Measurements from ENCODE around the gene ZBTB40.

Gene ZBTB40

DNA sequence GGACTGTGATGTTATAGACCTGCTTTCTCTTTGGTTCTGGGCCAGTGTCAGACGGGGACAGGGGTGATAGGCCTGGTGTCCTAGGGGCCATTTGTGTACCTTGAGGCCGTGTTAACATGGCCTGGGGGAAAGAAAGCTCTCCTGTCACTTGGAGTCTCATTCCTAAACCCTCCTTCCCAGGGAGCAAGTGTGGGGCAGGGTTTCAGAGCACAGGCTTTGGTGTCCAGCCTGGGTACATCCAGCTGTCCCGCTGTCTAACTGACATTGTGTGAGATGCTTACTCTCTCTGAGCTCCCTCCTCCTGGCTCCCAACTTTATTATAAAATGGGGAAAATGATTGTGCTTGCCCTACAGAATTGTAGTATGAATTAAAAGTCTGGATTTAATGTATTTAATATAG lies 79.1 kb downstream of the ZBTB40 start:
- DNase-seq (ENCODE audit: low spot score): no peak

DNA sequence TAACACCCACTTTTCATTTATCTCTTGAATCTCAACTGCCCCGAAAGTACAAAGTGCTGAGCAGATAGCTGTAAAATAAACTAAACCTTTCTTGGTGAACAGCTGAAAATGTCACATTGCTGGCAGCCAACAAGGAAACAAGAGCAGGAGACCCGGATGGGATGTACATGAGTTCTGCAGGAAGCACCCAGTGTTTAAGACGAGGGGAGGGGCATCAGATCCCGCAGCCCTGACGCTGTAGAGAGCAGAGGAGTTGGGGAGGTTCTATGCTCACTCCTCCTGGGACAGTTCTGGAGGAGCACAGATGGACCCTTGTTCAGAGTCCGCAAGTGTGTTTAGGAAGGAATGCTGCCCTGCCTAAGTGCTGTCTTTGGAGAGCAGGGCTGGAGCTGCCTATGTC lies 79.6 kb downstream of the ZBTB40 start:
- no peak for DNase-seq (ENCODE audit: low spot score)

DNA sequence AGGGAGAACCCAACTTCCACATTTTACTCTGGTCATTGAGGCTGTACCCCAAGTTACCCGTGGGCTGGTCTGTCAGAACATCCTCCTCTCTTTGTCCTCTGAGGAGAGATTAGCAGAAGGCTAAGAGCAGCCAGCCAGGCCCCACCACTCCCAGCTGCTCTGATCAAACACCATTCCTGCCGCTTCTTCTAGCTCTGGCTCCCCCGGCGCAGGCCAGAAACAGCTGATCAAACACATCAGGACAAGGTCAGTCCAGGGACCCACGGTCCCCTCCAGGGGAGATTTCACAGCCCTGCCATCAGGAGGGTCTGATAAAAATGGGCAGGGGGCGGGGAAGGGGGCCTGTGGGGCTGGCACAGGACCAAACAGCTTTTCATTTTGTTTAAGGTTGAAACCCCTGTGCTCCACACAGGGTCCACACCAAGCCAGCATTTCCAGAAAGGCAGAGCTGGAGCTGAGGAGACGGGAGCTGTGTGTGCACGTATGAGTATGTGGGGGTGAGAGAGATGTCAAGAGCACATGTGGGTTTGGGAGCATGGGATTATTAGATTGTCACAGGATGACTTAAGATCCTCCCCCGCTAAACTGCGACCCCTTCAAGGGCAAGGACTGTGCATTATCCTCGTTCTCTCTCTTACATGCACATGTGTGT lies 81.7 kb downstream of the ZBTB40 start:
- no peak for DNase-seq (ENCODE audit: low spot score)

DNA sequence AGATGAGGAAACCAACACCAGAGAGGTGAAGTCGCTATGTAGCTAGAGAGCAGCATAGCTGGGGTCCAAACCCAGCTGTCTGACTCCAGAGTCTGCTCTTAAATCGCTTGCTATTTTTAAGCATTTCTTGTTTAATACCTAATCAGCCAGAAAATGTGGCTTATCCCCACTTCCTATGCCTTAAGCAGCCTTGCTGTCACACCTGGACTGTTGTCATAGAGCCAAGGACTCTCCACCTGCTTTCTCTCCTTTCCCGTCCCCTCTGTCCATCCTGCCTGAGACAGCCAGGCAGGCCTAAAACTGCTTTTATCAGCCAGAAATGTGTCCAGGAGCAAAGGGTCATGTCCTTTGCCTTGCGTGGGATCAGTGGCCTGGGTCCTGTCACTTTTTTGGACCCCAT lies 83.3 kb downstream of the ZBTB40 start:
- DNase-seq (ENCODE audit: low spot score): no peak

DNA sequence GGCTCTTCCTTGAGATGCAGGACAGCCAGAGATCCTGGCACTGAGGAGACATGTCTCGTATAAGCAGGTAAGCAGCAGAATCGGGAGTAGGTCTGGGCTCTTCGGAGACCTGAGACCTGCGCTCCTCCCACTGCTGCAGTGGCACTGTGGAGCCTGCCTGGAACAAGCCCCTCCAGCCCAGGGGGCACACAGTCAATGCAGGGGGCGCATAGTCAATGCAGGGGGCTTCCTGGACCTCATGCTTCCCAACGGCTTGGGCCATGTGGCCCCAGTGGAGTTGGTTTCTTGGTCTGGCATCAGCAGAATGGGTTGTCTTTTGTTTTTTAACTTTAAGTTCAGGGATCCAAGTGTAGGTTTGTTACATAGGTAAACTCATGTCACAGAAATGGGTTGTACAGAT lies 83.7 kb downstream of the ZBTB40 start:
- no peak for DNase-seq (ENCODE audit: low spot score)

DNA sequence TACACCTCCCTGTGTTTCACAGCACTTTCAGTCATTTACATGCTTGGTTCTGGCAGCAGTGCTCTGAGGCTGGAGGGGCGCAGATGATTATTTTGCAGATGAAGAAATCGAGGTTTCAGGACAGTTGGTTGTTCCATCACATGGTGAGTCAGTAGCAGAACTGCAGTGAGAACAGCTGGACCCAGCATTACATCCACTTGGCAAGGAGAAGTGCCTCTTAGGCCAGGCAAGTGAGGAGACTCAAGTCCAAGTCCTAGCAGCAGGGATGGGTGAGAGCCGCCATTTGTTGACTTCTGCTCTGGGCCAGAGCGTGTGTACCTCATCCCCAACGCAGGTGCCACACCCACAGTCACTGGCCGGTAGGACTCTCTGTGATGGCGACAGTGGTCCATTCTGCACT lies 84.9 kb downstream of the ZBTB40 start:
- DNase-seq (ENCODE audit: low spot score): no peak

DNA sequence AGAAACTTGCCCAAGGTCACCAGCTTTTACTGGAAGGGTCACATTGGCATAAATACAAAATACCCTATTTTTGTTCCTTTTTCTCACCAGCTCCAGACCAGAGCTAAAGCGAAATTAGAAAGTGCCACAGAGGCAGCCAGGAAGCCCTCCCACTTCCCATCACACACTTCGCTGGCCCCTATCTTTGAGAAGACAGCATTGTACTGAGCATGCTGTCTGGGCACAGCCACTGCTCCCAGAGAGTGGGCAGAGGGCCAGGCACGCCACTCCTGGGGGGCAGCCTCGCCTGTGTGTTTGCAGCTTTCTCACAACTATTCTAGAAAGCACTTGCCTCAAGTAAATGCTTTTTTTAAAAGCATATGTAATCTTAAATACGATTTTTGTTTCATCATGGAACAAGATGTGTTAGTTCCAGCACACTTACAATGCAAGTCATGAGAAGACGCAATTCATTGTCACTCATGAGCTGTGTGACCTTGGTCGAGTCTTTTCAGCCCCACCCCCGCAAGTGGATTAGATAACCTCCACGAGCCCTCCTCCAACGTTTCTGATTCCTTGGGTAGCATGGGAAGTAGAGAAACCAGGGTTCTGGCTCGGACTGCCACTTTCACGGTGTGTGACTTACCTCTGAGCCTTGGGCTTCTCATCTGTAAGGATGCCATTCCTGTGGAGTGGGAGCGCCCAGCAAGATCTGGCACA lies 85.9 kb downstream of the ZBTB40 start:
- no peak for DNase-seq (ENCODE audit: low spot score)

DNA sequence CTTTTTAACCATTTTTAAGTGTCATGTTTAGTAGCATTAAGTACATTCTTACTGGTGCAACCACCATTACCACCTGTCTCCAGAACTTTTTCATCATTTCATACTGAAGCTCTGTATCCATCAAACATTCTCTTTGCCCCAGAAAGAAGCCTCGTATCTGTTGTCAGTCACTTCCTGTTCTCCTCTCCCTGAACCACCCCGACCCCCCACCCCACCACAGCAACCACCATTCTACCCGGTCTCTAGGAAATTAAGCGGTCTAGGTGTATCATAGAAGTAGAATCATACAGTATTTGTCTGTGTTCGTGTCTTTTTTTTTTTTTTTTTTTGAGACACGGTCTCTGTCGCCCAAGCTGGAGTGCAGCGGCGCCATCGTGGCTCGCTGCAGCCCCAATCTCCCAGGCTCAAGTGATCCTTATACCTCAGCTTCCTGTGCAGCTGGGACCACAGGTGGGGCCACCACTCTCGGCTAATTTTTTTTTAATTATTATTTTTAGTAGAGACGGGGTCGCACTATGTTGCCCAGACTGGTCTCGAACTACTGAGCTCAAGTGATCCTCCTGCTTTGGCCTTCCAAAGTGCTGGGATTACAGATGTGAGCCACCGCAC lies 88.0 kb downstream of the ZBTB40 start:
- DNase-seq (ENCODE audit: low spot score): no peak

DNA sequence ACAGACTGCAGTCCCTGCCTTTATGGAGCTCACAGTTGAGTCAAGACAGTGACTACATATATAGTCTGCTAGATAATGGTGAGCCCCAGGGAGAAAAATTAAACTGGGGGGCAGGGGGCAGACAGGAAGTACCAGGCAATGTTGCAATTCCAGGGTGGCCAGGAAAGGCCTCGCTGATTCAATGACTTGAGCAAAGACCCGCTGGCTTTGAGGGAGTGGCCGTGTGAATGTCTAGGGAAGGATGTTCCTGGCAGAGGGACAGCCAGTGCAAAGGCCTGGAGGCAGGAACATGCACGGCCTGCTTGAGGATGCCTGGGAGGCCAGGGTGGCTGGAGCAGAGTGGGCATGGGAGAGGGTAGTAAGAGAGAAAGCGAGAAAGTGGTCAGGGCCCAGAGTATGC lies 88.7 kb downstream of the ZBTB40 start:
- DNase-seq (ENCODE audit: low spot score): no peak

DNA sequence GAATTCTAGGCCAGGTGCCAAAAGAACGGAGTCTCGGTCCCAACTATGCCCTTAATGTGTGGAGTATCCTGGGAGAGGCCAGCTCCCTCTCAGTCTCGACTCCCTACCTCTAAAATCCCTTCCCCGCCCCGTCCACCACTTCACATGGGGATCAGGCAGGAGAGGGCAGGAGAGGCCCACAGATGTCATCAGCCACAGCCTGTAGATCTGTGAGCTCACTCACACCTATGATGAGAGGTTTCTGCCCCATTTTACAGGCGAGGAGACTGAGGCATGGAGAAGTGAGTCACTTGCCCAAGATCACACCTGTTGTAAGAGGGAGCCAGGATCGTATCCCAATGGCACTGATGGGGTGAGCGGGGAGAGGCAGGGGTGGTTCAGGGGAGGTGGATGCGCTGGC lies 91.2 kb downstream of the ZBTB40 start:
- DNase-seq (ENCODE audit: low spot score): no peak

DNA sequence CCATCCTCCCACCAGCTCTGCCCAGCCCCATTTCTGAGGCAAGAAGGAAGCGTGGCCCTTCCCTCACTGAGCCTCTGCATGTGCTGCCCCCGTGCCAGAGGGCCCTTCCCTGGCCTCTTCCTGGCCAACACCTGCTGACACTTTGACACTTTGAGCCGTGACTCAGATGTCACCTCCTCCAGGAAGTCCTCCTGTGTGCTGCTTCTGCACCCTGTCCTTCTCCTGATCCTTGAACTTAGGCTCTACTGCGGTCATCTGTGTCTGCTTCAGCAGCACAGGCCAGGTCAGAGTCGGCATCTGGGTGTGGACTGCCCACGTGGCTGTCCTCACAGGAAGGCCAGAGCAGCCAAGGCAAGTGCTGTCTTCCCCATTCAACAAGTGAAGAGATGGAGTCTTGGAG lies 92.0 kb downstream of the ZBTB40 start:
- DNase-seq (ENCODE audit: low spot score): no peak

DNA sequence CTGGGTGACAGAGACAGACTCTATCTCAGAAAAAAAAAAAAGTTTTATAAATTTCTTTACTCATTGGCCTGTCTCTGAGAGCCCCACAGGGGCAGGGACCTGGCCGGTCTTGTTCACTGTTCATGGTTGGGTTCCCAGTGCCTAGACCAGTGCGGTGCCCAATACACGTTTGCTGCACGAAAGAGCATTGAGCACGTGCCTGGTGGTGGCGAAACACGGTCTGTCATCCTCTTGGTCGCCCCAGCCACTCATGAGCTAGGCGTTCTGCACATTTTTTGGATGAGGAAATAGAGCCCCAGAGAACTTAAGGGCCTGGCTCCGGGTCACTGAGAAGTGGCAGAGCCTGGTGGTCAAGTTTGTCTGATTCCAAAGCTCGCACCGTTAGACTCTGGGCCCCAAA lies 93.0 kb downstream of the ZBTB40 start:
- DNase-seq (ENCODE audit: low spot score): no peak

DNA sequence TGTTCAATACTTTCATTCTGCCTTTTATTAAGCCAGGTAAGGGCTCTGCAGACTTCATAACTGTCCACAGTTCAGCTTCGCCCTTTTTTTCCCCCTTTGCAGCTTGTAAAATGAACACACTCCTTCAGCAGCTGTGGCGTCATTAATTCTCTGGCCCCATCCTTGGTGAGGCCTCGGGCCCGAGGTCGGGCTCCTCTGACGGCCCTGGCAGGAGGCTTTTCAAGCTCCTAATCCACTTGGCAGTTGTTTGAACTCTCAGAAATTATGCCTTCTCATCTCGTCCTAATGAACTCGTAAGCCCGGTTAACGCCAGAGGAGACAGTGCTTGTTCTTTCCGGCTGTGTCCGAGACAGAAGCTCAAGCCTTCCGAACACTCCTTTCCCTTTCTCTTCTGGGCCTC lies 93.5 kb downstream of the ZBTB40 start:
- DNase-seq (ENCODE audit: low spot score): no peak

DNA sequence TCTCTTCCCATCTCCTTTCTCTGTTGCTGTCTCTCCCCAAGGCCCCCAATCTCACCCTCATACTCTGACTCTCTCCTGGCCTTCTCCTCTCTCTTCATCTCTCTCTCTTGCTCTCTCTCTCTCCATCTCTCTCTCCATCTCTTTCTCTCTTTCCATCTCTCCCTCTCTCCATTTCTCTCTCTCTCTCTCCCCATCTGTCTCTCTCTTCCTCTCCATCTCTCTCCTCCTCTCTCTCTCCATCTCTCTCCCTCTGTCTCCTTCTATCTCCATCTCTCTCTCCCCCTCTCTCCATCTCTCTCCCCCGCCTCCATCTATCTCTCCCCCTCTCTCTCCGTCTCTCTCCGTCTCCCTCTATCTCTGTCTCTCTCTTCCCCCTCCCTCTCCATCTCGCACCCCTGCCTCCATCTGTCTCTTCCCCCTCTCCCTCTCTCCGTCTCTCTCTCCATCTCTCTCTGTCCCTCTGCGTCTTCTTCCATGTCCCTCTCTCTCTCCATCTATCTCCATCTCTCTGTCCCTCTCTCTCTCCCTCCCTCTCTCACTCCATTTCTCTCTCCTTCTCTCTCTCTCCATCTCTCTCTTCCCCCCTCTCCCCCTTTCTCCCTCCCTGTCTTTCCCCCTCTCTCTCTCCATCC lies 95.7 kb downstream of the ZBTB40 start:
- DNase-seq (ENCODE audit: low spot score): no peak

DNA sequence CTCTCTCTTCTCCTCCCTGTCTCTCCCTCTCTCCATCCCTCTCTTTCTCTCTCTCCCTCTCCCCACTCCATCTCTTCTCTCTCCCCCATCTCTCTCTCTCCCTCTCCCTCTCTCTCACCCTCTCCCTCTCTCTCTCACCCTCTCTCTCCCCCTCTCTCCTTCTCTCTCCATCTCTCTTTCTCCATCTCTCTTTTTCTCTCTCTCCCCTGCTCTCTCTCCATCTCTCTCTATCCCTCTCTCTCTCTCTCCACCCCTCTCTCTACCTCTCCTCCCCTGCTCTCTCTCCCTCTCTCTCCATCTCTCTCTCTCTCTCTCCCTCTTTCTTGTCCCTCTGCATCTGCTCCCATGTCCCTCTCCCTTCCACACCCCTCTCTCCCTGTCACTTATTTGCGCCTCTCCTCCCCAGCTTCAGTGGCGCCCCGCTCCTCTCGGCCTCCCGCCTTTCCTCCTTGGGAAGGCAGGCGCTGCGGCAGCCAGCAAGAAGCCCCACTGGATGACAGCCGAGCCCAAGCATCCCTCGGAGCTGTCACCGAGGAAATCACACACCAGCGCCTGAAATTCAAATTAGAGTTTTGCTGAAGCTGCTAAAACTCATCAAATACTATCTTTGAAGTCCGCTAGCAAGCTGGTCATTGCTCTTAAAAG lies 96.3 kb downstream of the ZBTB40 start:
- DNase-seq (ENCODE audit: low spot score): no peak

DNA sequence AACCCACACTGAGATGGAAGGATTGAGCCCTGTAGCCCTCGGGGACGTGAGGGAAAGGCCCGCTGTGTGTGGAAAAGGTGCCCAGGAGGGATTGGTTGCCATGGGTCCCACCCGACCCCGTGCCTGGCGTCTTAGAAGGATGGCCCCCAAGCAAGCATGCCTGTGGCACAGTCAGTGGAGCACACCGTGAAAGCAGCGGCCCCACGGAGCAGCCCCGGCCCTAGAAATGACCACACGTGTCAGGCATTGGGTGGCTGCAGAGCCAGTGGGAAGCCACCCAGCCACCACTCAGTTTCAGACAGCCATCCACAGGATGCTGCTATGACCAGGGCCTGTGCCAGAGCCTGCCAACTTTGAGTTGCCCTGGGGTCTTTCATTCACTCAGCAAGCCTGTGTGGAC lies 98.4 kb downstream of the ZBTB40 start:
- no peak for DNase-seq (ENCODE audit: low spot score)

DNA sequence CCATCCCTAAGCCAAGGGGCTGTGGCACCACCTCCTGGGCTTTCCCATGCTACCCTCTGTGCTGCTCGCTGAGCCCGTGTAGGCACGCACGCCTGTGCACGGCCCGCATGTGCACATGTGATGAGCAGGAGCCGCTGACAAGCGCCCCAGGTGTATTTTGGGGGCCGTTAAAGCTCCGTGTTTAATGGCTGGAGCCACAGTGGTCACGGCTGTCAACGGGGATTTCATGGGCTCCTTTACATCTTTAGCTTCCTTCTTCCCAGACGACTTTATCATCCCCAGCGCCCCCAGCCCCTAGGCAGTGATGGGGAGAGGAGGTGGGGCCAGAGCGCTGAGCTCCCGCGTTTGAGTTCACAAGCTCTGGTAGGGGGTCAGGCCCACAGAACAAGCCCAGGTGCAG lies 99.9 kb downstream of the ZBTB40 start:
- DNase-seq (ENCODE audit: low spot score): no peak

DNA sequence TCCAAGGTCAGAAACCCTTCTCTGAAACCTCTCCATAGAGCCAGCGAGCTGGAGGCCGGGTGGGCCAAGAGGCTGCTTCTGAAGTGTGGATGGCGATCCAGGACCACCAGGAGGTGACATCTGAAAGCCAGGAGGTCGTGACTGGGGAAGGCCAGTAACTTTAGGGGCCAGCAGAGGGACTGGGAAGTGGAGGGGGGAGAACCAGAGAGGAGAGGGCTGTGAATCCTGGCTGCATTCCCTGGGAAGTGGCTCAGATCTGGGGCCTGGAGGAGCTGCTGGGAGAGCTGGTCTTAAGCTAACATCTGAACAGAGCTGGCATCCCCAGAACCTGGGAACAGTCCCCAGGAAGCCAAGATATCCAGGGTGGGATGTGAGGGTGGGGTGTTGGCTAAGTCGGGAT lies 100.4 kb downstream of the ZBTB40 start:
- no peak for DNase-seq (ENCODE audit: low spot score)

DNA sequence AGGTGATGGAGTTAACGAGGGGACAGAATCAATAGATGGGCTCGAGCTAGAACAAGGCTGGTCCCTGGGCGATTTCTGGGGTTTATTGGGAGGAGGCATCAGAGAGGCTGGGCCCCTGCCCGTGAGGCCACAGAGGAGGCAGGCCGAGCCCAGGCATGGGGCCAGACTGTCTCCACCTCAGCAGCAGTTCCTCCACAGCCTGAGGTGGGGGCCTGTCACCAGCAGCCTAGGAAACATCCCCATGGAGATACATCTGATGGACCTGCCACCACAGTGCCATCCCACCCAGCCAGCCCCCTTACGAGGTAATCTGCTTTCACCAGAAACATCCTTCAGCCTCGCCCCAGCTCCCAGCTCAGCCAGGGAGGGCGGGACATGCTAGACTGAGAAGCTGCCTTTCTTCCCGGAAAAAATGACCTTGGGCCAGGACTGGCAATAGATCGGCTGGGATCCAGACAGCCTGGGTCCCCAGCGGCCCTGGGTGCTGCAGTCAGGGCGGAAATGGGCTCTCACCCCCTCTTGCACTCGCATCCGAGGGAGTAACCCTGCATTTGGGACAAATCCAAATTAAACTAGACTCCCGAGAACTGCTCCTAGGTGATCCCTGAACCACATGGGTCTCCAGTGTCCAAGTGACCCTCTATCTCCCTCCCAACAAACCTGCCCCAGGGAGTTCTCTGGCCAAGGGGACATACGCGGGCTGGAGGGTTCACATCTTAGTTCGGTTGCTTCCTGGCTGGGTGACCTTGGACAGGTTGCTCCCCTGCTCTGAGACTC lies 101.6 kb downstream of the ZBTB40 start:
- DNase-seq (ENCODE audit: low spot score): no peak

DNA sequence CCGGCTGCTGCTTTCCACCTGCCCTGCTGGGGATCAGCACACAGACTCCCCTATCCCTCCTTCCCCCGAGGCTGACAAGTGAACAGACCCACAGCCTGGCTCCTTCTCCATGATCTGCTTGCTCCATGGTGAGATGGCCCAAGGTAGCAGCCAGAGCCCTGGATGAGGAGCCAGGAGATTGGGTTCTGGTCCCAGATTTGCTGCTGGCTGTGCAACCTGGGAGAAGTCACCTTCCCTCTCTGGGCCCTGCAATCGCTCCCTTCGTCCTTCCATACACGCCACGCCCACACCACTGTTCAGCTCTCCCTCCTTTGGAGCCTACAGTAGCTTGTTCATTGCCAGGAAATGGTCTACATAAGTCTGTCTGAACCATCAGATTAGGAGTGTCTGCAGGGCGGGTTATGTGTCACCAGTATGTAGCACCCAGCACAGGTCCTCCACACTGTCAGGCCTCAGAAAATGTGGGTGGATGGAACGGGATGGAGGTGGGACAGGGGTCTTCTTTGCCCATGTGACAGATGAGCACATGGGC lies 102.4 kb downstream of the ZBTB40 start:
- DNase-seq (ENCODE audit: low spot score): no peak

DNA sequence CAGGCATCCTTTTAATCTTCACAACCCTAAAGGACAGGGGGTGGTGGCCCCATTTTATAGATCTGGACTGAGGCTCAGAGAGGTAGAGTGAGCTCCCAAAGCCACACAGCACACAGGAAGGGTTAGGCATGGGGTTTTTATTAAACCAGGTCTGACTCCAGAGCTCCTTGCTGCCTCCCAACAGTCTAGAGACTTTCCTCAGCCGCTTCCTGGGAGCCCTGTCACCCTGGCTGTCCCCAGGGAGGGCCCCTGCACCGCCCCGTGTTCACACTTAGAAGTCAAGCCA lies 103.7 kb downstream of the ZBTB40 start:
- no peak for DNase-seq (ENCODE audit: low spot score)

All from pons (tissue), 1 donor.